Fibroblast of lung (primary cell): ENCODE data around the gene CAMK1D.

Experiments used
- CTCF ChIP-seq, 2 donors: IDR thresholded peaks in 1 of 2; conservative IDR thresholded peaks in 1 of 2; 1 replicate in 1 of 2; 2 replicates in 1 of 2; pipeline ENCODE4 v1.5.1; 2011 to 2012; ENCODE audit warnings: low read length in 2 of 2, control low read depth in 1 of 2, inconsistent platforms in 1 of 2, low read depth in 1 of 2, mild to moderate bottlenecking in 1 of 2
- EZH2 ChIP-seq: IDR thresholded peaks from 2 replicates; pipeline ENCODE4 v1.5.1; 2012; ENCODE audit warnings: low read length, control low read depth, mild to moderate bottlenecking; ENCODE audit errors: missing control alignments

GRCh38 chr10:12605580-12606405 is 256.4 kb downstream of the CAMK1D start:
- TF ChIP-seq CTCF (conservative IDR thresholded peaks at IDR 0.05 in 1 of 2, IDR thresholded peaks at IDR 0.05 in 1 of 2; ENCODE audit: low read depth in 1 of 2, low read length in 2 of 2) = no peak
- TF ChIP-seq EZH2 = no peak
